ENCODE results near the gene CEP290. TPM values are rescaled to one million over a fixed set of nuclear protein-coding genes. Genes with fewer than 3 reads are reported as not detected.

CEP290 gene, protein sequence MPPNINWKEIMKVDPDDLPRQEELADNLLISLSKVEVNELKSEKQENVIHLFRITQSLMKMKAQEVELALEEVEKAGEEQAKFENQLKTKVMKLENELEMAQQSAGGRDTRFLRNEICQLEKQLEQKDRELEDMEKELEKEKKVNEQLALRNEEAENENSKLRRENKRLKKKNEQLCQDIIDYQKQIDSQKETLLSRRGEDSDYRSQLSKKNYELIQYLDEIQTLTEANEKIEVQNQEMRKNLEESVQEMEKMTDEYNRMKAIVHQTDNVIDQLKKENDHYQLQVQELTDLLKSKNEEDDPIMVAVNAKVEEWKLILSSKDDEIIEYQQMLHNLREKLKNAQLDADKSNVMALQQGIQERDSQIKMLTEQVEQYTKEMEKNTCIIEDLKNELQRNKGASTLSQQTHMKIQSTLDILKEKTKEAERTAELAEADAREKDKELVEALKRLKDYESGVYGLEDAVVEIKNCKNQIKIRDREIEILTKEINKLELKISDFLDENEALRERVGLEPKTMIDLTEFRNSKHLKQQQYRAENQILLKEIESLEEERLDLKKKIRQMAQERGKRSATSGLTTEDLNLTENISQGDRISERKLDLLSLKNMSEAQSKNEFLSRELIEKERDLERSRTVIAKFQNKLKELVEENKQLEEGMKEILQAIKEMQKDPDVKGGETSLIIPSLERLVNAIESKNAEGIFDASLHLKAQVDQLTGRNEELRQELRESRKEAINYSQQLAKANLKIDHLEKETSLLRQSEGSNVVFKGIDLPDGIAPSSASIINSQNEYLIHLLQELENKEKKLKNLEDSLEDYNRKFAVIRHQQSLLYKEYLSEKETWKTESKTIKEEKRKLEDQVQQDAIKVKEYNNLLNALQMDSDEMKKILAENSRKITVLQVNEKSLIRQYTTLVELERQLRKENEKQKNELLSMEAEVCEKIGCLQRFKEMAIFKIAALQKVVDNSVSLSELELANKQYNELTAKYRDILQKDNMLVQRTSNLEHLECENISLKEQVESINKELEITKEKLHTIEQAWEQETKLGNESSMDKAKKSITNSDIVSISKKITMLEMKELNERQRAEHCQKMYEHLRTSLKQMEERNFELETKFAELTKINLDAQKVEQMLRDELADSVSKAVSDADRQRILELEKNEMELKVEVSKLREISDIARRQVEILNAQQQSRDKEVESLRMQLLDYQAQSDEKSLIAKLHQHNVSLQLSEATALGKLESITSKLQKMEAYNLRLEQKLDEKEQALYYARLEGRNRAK (N-terminal part only)
- total RNA-seq (2016; rRNA removed; fragmentation: Illumina TruSeq; extraction: Trizol) (10.8 and 13.2 TPM in 2 replicates), polyA plus RNA-seq (2011; rRNA removed) (2.4 TPM in 2 replicates), polyA minus RNA-seq (2011; rRNA and poly(A)+ RNA removed; ENCODE audit: low replicate concordance) (2.2 and 3.1 TPM in 2 replicates), Bru-seq, nascent RNA (percentile 54 among the genes with signal in this experiment), BruChase-seq, experiment 1, labeled RNA remaining after a 6-hour chase (percentile 59 among the genes with signal in this experiment), BruChase-seq, experiment 2, labeled RNA remaining after a 2-hour chase (percentile 58 among the genes with signal in this experiment)
- total RNA-seq (2016; cell fraction: cytosol; rRNA removed; fragmentation: Illumina TruSeq; extraction: Trizol; ENCODE audit: low read depth), result 2.0 and 2.2 TPM in 2 replicates
- 9.7 and 9.8 TPM in 2 replicates for total RNA-seq (2016; cell fraction: insoluble cytoplasmic fraction; rRNA removed; fragmentation: Illumina TruSeq; extraction: Trizol)
- total RNA-seq (2016; cell fraction: membrane; rRNA removed; fragmentation: Illumina TruSeq; extraction: Trizol), result 3.1 and 4.5 TPM in 2 replicates
- total RNA-seq (2016; cell fraction: nucleus; rRNA removed; fragmentation: Illumina TruSeq; extraction: Trizol), result 23.2 and 24.7 TPM in 2 replicates
- polyA plus RNA-seq (2011; cell fraction: cytosol; rRNA removed), result 1.9 and 2.8 TPM in 2 replicates
- 11.0 and 11.1 TPM in 2 replicates for polyA plus RNA-seq (2011; cell fraction: nucleus; rRNA removed)
- polyA plus RNA-seq (2012), result 4.3 and 4.8 TPM in 2 replicates
- 0.49 and 0.53 TPM in 2 replicates for polyA plus RNA-seq (2016; cell fraction: cytosol; fragmentation: Illumina TruSeq; extraction: Trizol; ENCODE audit: low read depth)
- 7.8 and 10.1 TPM in 2 replicates for polyA plus RNA-seq (2016; cell fraction: insoluble cytoplasmic fraction; fragmentation: Illumina TruSeq; extraction: Trizol; ENCODE audit: low read depth)
- 0.85 and 1.5 TPM in 2 replicates for polyA plus RNA-seq (2016; cell fraction: membrane; fragmentation: Illumina TruSeq; extraction: Trizol; ENCODE audit: low read depth)
- polyA plus RNA-seq (2016; cell fraction: nucleus; fragmentation: Illumina TruSeq; extraction: Trizol; ENCODE audit: insufficient read depth, low read depth), result 15.0 and 17.1 TPM in 2 replicates
- polyA minus RNA-seq (2011; cell fraction: cytosol; rRNA and poly(A)+ RNA removed), result 3.3 and 4.1 TPM in 2 replicates
- 40.8 and 41.8 TPM in 2 replicates for polyA minus RNA-seq (2011; cell fraction: nucleus; rRNA and poly(A)+ RNA removed)
- long read RNA-seq, experiment 1, partial matches to known transcripts, result 5 of 7 reads
- long read RNA-seq, experiment 1, other reads (novel, unspliced or antisense), result 2 of 7 reads
- long read RNA-seq, experiment 2, partial matches to known transcripts, result 3 of 5 reads
- long read RNA-seq, experiment 2, other reads (novel, unspliced or antisense), result 2 of 5 reads

DNA sequence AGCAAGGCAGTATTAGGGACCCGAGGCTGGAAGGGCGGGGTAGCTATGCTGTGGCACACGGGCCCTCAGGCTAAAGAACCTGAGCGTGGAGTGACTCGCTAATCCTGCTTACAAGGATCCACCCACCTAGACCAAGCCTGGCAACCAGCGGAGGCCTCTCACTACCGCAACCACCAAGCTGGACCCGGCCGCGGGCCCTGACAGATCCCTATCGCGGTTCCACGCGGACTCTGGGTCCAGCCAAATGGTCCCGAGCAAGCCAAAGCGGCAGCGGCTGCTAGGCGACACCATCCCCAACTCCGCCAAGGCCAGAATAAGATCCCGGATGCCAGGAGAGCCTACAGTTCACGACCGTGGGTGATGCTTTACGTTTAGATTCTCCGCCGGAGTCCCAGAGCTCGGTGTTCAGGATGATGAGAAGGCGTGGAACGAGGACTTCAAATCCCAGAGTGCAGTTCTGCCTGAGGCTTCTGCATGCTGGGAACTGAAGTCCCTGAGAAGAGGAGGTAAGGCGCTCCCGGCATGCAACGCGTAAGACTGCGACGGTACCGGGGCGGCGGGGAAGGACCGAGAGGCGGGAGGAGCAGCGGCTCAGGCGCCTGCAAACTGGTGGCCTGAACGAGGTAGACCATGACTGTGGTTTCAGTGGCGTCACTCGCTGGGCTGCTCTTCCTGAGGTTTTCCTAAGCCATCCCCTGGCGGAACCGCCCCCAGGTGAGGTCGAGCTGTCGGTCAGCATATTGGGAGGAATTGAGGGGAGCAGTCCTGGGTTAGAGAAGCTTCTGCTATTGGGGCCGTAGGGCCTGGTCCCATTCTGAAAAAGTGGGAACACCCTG is at the start of gene CEP290, which contains the start of gene TMTC3:
Gene CEP290 (minus strand): TSS at position 315 of the 836 bp plus-strand sequence. CDS start 781 bp downstream, outside the sequence.
Gene TMTC3 (plus strand): TSS at position 534 of the 836 bp plus-strand sequence. CDS start 6,009 bp downstream, outside the sequence.
- in situ Hi-C loops (cut with HindIII; ENCODE audit: extremely low pct_ligation_motif_present, low pct_unique_long_range_greater_than_20kb), result loop anchor here (25.0 kb wide), 1 partner anchor 845 kb away; no protein-coding TSS in a partner anchor
- TF ChIP-seq U2AF2 (IDR thresholded peaks at IDR 0.05; ENCODE audit: low read depth, low read length) (no peak), ZNF232 (CRISPR knock-in tag; IDR thresholded peaks at IDR 0.05; ENCODE audit: borderline replicate concordance) (peak; percentile 38; the same call in 1 of the 2 replicates), ZKSCAN5 (CRISPR knock-in tag; IDR thresholded peaks at IDR 0.05) (no peak), HNRNPLL (IDR thresholded peaks at IDR 0.05; ENCODE audit: low read depth, low read length, poor library complexity, severe bottlenecking) (peak; percentile 68), HNRNPL (IDR thresholded peaks at IDR 0.05; ENCODE audit: low read depth, low read length) (peak; percentile 69; the same call in 1 of the 2 replicates), ZNF703 (CRISPR knock-in tag; IDR thresholded peaks at IDR 0.05; ENCODE audit: borderline replicate concordance) (0 out of 2 replicates have a peak, but pooled peaks have one; percentile 71), ZNF3 (CRISPR knock-in tag; IDR thresholded peaks at IDR 0.05) (peak; percentile 59; the same call in 1 of the 2 replicates), ZNF143 (CRISPR knock-in tag; IDR thresholded peaks at IDR 0.05) (peak; percentile 98), SUZ12 (IDR thresholded peaks at IDR 0.05; ENCODE audit: low read depth, low read length) (peak; percentile 96), KDM1A (CRISPR knock-in tag; IDR thresholded peaks at IDR 0.05) (peak; percentile 58), NFATC3 (CRISPR knock-in tag; IDR thresholded peaks at IDR 0.05) (0 out of 2 replicates have a peak, but pooled peaks have one; percentile 21)
- TF ChIP-seq, protein P1, sequence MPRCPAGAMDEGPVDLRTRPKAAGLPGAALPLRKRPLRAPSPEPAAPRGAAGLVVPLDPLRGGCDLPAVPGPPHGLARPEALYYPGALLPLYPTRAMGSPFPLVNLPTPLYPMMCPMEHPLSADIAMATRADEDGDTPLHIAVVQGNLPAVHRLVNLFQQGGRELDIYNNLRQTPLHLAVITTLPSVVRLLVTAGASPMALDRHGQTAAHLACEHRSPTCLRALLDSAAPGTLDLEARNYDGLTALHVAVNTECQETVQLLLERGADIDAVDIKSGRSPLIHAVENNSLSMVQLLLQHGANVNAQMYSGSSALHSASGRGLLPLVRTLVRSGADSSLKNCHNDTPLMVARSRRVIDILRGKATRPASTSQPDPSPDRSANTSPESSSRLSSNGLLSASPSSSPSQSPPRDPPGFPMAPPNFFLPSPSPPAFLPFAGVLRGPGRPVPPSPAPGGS (CRISPR knock-in tag; IDR thresholded peaks at IDR 0.05), result no peak

More for the DNA sequence above, at the start of gene CEP290, which contains the start of gene TMTC3:
- Histone ChIP-seq H3K79me2 (ENCODE audit: insufficient read depth, low read length) (peaks cover 11% of the 10 kb centered on the region), H2AFZ (ENCODE audit: low read length) (peak within 1 kb of the TSS; percentile 48), H3K4me1 (ENCODE audit: insufficient read depth, low read length) (peaks cover 34% of the 10 kb centered on the region), H3K27me3 (ENCODE audit: control insufficient read depth in 1 of 2, insufficient read depth in 2 of 2, low read length in 2 of 2) (no peaks in the 10 kb centered on the region; a peak in 1 of 5 replicates), H3K27ac (ENCODE audit: extremely low read length, insufficient read depth, low read length) (peak within 1 kb of the TSS; percentile 68), H3K9ac (ENCODE audit: insufficient read depth, low read depth, low read length) (peak within 1 kb of the TSS; percentile 69), H3K9me3 (ENCODE audit: low read length) (no peaks in the 10 kb centered on the region), H4K20me1 (ENCODE audit: insufficient read depth, low read length) (no peaks in the 10 kb centered on the region), H3K4me3 (replicated peaks in 1 of 3; ENCODE audit: insufficient read depth in 1 of 3, low read depth in 2 of 3, low read length in 3 of 3) (peak within 1 kb of the TSS; percentile 73 to 86 (median 75)), H3K4me2 (ENCODE audit: low read depth, low read length) (peak within 1 kb of the TSS; percentile 78), H3K36me3 (replicated peaks in 1 of 2; ENCODE audit: control insufficient read depth in 1 of 2, insufficient read depth in 2 of 2, low read length in 2 of 2) (no peaks in the 10 kb centered on the region)
- ATAC-seq (peak; percentile 97), FAIRE-seq (peak; percentile 99), DNase-seq (ENCODE audit: low spot score) (peak; percentile 99)
- ChIA-PET CTCF (ENCODE audit: low intra/inter-chr PET ratio, low total read pairs) (no interaction called here), POLR2A (interaction anchor here (0.6 to 1.4 kb wide), 4 partner anchors 11 to 109 kb away, joined by 3 to 5 read pairs (median 4); a partner anchor contains a TSS)
- BruUV-seq (replicated peaks), result no TSS peak
- 3% methylated on average over 6 of the region's 49 CpGs for WGBS (ENCODE audit: low lambda C conversion rate)
- intact Hi-C loops (cut with micrococcal nuclease; ENCODE audit: unreplicated experiment), result loop anchor here (5.0 to 10.0 kb wide), 5 partner anchors 35 to 873 kb away; a partner anchor contains a TSS
